A549 (cell line): ENCODE results near the gene NFASC. TPM values are rescaled to one million over a fixed set of nuclear protein-coding genes. Genes with fewer than 3 reads are reported as not detected.

ENCODE experiments used
- ATAC-seq, 2 experiments: fragments of 200-7000 bp in 1 of 2; fragments of >200 bp in 1 of 2; cut with Nextera tagmentation in 1 of 2; cut with Tn5 transposase in 1 of 2; 3 replicates each; pipeline versions ENCODE4 v1.8.0 to v1.9.1; 2018 to 2020; ENCODE audit warnings: mild to moderate bottlenecking in 1 of 2, moderate library complexity in 1 of 2
- CTCF ChIA-PET: fragments of 300-600 bp; sonication (Branson Sonifier 250); formaldehyde crosslinking; extraction: SDS; loops from one replicate; lab custom pipeline; 2021; ENCODE audit warnings: antibody characterized with exemption, inconsistent platforms; lab: Yijun Ruan, JAX
- POLR2A ChIA-PET: fragments of 350-600 bp; formaldehyde crosslinking; extraction: SDS; loops from one replicate; lab custom pipeline; 2021; ENCODE audit warnings: antibody characterized with exemption, inconsistent platforms; lab: Yijun Ruan, JAX
- DNase-seq, 2 experiments: peaks; one replicate each; pipeline versions ENCODE4 v3.0.0 to v3.0.0-alpha.2; 2011 to 2016; ENCODE audit warnings: low read depth in 1 of 2, low spot score in 1 of 2
- FAIRE-seq: peaks from 2 replicates; lab custom pipeline; 2011; peaks lifted over from hg19 to GRCh38; lab: Jason Lieb, UNC
- H3K27ac ChIP-seq, 2 experiments: fragments of >200 bp; sonication (Bioruptor Twin); formaldehyde crosslinking; 3 replicates each; pipeline ENCODE4 v1.5.1; 2016 to 2017
- H3K4me1 ChIP-seq: fragments of >200 bp; sonication (Bioruptor Twin); formaldehyde crosslinking; 3 replicates; pipeline ENCODE4 v1.6.1; 2016
- H3K4me2 ChIP-seq: fragments of >200 bp; sonication (Bioruptor Twin); formaldehyde crosslinking; 3 replicates; pipeline ENCODE4 v1.6.1; 2016
- H3K4me3 ChIP-seq: fragments of >200 bp; sonication (Bioruptor Twin); formaldehyde crosslinking; 3 replicates; pipeline ENCODE4 v1.5.1; 2016
- H3K9me3 ChIP-seq: fragments of >200 bp; sonication (Bioruptor Twin); formaldehyde crosslinking; 3 replicates; pipeline ENCODE4 v1.6.1; 2016
- BHLHE40 ChIP-seq: IDR thresholded peaks from 2 replicates; pipeline ENCODE4 v1.6.1; 2012; ENCODE audit warnings: low read depth, low read length, inconsistent platforms
- CBX8 ChIP-seq: fragments of 200-600 bp; sonication (generic); IDR thresholded peaks from 2 replicates; pipeline ENCODE4 v1.6.1; 2016
- EHF ChIP-seq: fragments of 250-450 bp; sonication (Bioruptor Pico); IDR thresholded peaks from 2 replicates; pipeline ENCODE4 v1.5.0; 2020; ENCODE audit warnings: mild to moderate bottlenecking
- EHMT2 ChIP-seq: fragments of 200-600 bp; sonication (generic); IDR thresholded peaks from 2 replicates; pipeline ENCODE4 v1.6.1; 2016; ENCODE audit warnings: antibody characterized with exemption, low read depth, mild to moderate bottlenecking, moderate library complexity
- FOXS1 ChIP-seq: fragments of 250-450 bp; sonication (Bioruptor Pico); IDR thresholded peaks from 2 replicates; pipeline ENCODE4 v1.5.0; 2020; ENCODE audit warnings: mild to moderate bottlenecking, moderate library complexity
- HEYL ChIP-seq: fragments of 250-450 bp; sonication (Bioruptor Pico); IDR thresholded peaks from 2 replicates; pipeline ENCODE4 v1.8.0; 2021; ENCODE audit warnings: mild to moderate bottlenecking, moderate library complexity
- HOXB5 ChIP-seq: fragments of 250-450 bp; sonication (Bioruptor Pico); IDR thresholded peaks from 2 replicates; pipeline ENCODE4 v1.5.0; 2020; ENCODE audit warnings: mild to moderate bottlenecking, moderate library complexity
- JUN ChIP-seq, 2 experiments: fragments of >200 bp; sonication (Bioruptor Twin); formaldehyde crosslinking; IDR thresholded peaks; 2 replicates in 1 of 2; 3 replicates in 1 of 2; pipeline ENCODE4 v1.6.1; 2016 to 2017
- KDM5A ChIP-seq: fragments of 200-600 bp; sonication (generic); IDR thresholded peaks from 2 replicates; pipeline ENCODE4 v1.6.1; 2016; ENCODE audit warnings: antibody characterized with exemption, mild to moderate bottlenecking
- NFE2L2 ChIP-seq: fragments of 150-350 bp; conservative IDR thresholded peaks from 2 replicates; pipeline ENCODE4 v1.6.1; 2014; ENCODE audit warnings: low read length
- POLR2AphosphoS2 ChIP-seq: conservative IDR thresholded peaks from 2 replicates; pipeline ENCODE4 v1.6.1; 2012; ENCODE audit warnings: low read length, improper control_type of control experiment, inconsistent platforms
- RARB ChIP-seq: fragments of 250-450 bp; sonication (Bioruptor Pico); IDR thresholded peaks from 2 replicates; pipeline ENCODE4 v1.8.0; 2021; ENCODE audit warnings: mild to moderate bottlenecking, moderate library complexity
- TP53 ChIP-seq: fragments of 250-450 bp; sonication (Bioruptor Pico); IDR thresholded peaks from 2 replicates; pipeline ENCODE4 v1.5.0; 2021; ENCODE audit warnings: mild to moderate bottlenecking, moderate library complexity
- ZC3H11A ChIP-seq: fragments of 450-650 bp; IDR thresholded peaks from 2 replicates; pipeline ENCODE4 v1.6.1; 2014; ENCODE audit warnings: antibody characterized with exemption, mild to moderate bottlenecking
- WGBS: methylation state at CpG from one replicate; pipeline ENCODE4 v1.1.6; 2017; ENCODE audit errors: missing lambda C conversion rate; 5-methylcytosine and 5-hydroxymethylcytosine counted together
- polyA plus RNA-seq, 4 experiments: library from polyadenylated mRNA; depleted of rRNA in 3 of 4; stranded (reverse); fragments of >200 nt; fragmentation: RNase III in 1 of 4; extraction: RNeasy Plus Mini Kit Qiagen cat#74134 plus additional on column Dnase treatment in 1 of 4; gene quantifications; 2 replicates in 3 of 4; 3 replicates in 1 of 4; pipeline ENCODE4 v1.2.3, GENCODE V29; 2011 to 2017
- TF ChIP-seq, protein P1 (sequence below): IDR thresholded peaks from 2 replicates; pipeline ENCODE4 v1.6.1; 2012
- TF ChIP-seq, protein P2 (sequence below): fragments of 200-600 bp; sonication (generic); IDR thresholded peaks from 2 replicates; pipeline ENCODE4 v1.6.1; 2016; ENCODE audit warnings: antibody characterized with exemption, mild to moderate bottlenecking, moderate library complexity
- TF ChIP-seq, protein P3 (sequence below): fragments of >200 bp; sonication (Bioruptor Twin); formaldehyde crosslinking; IDR thresholded peaks from 3 replicates; pipeline ENCODE4 v1.6.1; 2016
- TF ChIP-seq, protein P4 (sequence below): fragments of 150-350 bp; IDR thresholded peaks from 2 replicates; pipeline ENCODE4 v1.6.1; 2014; ENCODE audit warnings: low read depth, mild to moderate bottlenecking, low read length
- TF ChIP-seq, protein P5 (sequence below): fragments of >200 bp; sonication (Bioruptor Twin); formaldehyde crosslinking; IDR thresholded peaks from 3 replicates; pipeline ENCODE4 v1.5.1; 2016

Gene NFASC
- polyA plus RNA-seq, 2 of the 4 experiments (the other 2 are of a cell fraction) = 0.27 to 0.39 TPM

DNA sequence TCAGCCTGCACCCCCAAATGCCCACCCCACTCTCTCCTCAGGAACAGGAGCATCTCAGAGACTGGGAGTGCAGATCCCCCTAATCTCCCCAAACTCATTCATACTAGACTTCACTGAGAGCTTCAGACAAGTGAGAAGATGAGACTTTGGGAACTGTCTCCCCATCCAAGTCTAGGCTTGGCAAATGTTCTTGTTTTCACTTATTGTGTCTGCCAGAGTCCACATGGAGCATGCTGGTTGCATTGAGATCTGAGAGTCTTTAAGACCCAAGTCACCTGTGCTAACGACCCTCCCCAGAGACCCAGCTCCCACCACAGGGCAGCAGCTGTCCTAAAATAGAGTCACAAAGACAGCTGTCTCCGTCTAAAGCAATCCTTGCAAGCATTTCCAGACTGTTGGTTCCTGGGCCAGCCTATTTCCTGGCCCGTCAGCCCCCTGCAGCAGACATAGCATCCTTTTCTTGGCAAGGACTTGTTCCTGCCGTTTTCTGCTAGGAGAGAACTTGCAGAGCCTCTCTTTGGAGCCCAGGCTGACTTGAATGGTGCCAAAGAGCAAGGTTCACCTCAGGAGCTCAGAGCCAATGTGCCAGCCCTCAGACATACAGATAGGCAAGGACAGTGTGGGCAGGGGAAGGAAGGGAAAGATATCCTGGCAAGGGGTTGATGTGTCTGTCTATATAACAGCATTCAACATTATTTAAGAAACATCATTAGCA, 170.5 kb downstream of the NFASC start:
- no peak overlapping the region for H3K4me2 ChIP-seq
- peaks cover 5% of the 10 kb centered on the region; the same call in 1 of the 3 replicates for H3K4me1 ChIP-seq
- ChIA-PET POLR2A (no interaction called here), CTCF (interaction anchor here (0.7 to 2.8 kb wide), 4 partner anchors 11 to 234 kb away, joined by 3 to 9 read pairs (median 4); no protein-coding TSS in a partner anchor)
- H3K4me3 ChIP-seq = no peak overlapping the region
- H3K9me3 ChIP-seq = no peaks in the 10 kb centered on the region
- WGBS = 4% methylated on average over 4 of the region's 4 CpGs
- H3K27ac ChIP-seq = no peak overlapping the region
- no peak for ATAC-seq
- no peak for FAIRE-seq
- no peak for DNase-seq
- TF ChIP-seq HEYL (CRISPR knock-in tag) (no peak), POLR2AphosphoS2 (no peak), EHF (CRISPR knock-in tag) (no peak), FOXS1 (CRISPR knock-in tag) (no peak), JUN (IDR thresholded peaks at IDR 0.05) (no peak), BHLHE40 (no peak), KDM5A (no peak), NFE2L2 (no peak), CBX8 (no peak), RARB (CRISPR knock-in tag) (no peak), HOXB5 (CRISPR knock-in tag) (no peak), EHMT2 (no peak), ZC3H11A (no peak), TP53 (no peak)
- TF ChIP-seq, protein P1, sequence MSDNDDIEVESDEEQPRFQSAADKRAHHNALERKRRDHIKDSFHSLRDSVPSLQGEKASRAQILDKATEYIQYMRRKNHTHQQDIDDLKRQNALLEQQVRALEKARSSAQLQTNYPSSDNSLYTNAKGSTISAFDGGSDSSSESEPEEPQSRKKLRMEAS = no peak
- TF ChIP-seq, protein P2, sequence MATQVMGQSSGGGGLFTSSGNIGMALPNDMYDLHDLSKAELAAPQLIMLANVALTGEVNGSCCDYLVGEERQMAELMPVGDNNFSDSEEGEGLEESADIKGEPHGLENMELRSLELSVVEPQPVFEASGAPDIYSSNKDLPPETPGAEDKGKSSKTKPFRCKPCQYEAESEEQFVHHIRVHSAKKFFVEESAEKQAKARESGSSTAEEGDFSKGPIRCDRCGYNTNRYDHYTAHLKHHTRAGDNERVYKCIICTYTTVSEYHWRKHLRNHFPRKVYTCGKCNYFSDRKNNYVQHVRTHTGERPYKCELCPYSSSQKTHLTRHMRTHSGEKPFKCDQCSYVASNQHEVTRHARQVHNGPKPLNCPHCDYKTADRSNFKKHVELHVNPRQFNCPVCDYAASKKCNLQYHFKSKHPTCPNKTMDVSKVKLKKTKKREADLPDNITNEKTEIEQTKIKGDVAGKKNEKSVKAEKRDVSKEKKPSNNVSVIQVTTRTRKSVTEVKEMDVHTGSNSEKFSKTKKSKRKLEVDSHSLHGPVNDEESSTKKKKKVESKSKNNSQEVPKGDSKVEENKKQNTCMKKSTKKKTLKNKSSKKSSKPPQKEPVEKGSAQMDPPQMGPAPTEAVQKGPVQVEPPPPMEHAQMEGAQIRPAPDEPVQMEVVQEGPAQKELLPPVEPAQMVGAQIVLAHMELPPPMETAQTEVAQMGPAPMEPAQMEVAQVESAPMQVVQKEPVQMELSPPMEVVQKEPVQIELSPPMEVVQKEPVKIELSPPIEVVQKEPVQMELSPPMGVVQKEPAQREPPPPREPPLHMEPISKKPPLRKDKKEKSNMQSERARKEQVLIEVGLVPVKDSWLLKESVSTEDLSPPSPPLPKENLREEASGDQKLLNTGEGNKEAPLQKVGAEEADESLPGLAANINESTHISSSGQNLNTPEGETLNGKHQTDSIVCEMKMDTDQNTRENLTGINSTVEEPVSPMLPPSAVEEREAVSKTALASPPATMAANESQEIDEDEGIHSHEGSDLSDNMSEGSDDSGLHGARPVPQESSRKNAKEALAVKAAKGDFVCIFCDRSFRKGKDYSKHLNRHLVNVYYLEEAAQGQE = no peak
- TF ChIP-seq, protein P3, sequence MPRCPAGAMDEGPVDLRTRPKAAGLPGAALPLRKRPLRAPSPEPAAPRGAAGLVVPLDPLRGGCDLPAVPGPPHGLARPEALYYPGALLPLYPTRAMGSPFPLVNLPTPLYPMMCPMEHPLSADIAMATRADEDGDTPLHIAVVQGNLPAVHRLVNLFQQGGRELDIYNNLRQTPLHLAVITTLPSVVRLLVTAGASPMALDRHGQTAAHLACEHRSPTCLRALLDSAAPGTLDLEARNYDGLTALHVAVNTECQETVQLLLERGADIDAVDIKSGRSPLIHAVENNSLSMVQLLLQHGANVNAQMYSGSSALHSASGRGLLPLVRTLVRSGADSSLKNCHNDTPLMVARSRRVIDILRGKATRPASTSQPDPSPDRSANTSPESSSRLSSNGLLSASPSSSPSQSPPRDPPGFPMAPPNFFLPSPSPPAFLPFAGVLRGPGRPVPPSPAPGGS = no peak
- TF ChIP-seq, protein P4, sequence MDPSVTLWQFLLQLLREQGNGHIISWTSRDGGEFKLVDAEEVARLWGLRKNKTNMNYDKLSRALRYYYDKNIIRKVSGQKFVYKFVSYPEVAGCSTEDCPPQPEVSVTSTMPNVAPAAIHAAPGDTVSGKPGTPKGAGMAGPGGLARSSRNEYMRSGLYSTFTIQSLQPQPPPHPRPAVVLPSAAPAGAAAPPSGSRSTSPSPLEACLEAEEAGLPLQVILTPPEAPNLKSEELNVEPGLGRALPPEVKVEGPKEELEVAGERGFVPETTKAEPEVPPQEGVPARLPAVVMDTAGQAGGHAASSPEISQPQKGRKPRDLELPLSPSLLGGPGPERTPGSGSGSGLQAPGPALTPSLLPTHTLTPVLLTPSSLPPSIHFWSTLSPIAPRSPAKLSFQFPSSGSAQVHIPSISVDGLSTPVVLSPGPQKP = no peak
- TF ChIP-seq, protein P5, sequence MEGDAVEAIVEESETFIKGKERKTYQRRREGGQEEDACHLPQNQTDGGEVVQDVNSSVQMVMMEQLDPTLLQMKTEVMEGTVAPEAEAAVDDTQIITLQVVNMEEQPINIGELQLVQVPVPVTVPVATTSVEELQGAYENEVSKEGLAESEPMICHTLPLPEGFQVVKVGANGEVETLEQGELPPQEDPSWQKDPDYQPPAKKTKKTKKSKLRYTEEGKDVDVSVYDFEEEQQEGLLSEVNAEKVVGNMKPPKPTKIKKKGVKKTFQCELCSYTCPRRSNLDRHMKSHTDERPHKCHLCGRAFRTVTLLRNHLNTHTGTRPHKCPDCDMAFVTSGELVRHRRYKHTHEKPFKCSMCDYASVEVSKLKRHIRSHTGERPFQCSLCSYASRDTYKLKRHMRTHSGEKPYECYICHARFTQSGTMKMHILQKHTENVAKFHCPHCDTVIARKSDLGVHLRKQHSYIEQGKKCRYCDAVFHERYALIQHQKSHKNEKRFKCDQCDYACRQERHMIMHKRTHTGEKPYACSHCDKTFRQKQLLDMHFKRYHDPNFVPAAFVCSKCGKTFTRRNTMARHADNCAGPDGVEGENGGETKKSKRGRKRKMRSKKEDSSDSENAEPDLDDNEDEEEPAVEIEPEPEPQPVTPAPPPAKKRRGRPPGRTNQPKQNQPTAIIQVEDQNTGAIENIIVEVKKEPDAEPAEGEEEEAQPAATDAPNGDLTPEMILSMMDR = no peak
